GM18502 (cell line): Measurements from ENCODE around the gene SENP5.
A peak's percentile ranks its signal among the peaks of the same experiment; 100 is the strongest.

Experiments
- ATAC-seq: cut with Tn5 transposase; IDR thresholded peaks from one replicate; pipeline ENCODE4 v1.9.1; 2021; ENCODE audit warnings: mild to moderate bottlenecking; ENCODE audit not compliant: unreplicated experiment, poor library complexity

Gene SENP5

GRCh38 chr3:196875258-196875657, 7.5 kb downstream of the SENP5 start:
- ATAC-seq: no peak

- ATAC-seq: peak; percentile 50
Measured at GRCh38 chr3:196883361-196883760, 15.6 kb downstream of the SENP5 start.

- no peak for ATAC-seq
Measured at GRCh38 chr3:196886144-196886543, 18.4 kb downstream of the SENP5 start.

- ATAC-seq: no peak
Measured at GRCh38 chr3:196889844-196890708, 22.4 kb downstream of the SENP5 start.

GRCh38 chr3:196894557-196895295, 27.0 kb downstream of the SENP5 start:
- no peak for ATAC-seq

GRCh38 chr3:196896229-196896628, 28.5 kb downstream of the SENP5 start:
- ATAC-seq: no peak

- ATAC-seq: no peak
Measured at GRCh38 chr3:196901768-196902167, 34.0 kb downstream of the SENP5 start.

- ATAC-seq: no peak
Measured at GRCh38 chr3:196902296-196902695, 34.6 kb downstream of the SENP5 start.

GRCh38 chr3:196903740-196904139, 36.0 kb downstream of the SENP5 start:
- no peak for ATAC-seq

- no peak for ATAC-seq
Measured at GRCh38 chr3:196914866-196915265, 47.1 kb downstream of the SENP5 start.

GRCh38 chr3:196915375-196915774, 47.7 kb downstream of the SENP5 start:
- no peak for ATAC-seq

- ATAC-seq: no peak
Measured at GRCh38 chr3:196916221-196916620, 48.5 kb downstream of the SENP5 start.

- ATAC-seq: no peak
Measured at GRCh38 chr3:196916995-196917394, 49.3 kb downstream of the SENP5 start.

GRCh38 chr3:196918968-196919367, 51.2 kb downstream of the SENP5 start:
- ATAC-seq: no peak

- no peak for ATAC-seq
Measured at GRCh38 chr3:196920733-196921132, 53.0 kb downstream of the SENP5 start.

GRCh38 chr3:196927571-196928453, 60.1 kb downstream of the SENP5 start:
- no peak for ATAC-seq

GRCh38 chr3:196931157-196931556, 63.4 kb downstream of the SENP5 start:
- ATAC-seq: no peak

- ATAC-seq: no peak
Measured at GRCh38 chr3:196931828-196932587, 64.3 kb downstream of the SENP5 start.

- no peak for ATAC-seq
Measured at GRCh38 chr3:196932600-196932999, 64.9 kb downstream of the SENP5 start.

- ATAC-seq: no peak
Measured at GRCh38 chr3:196936288-196936687, 68.6 kb downstream of the SENP5 start.
